ENCODE results near the gene COQ9.

The COQ9 gene

DNA sequence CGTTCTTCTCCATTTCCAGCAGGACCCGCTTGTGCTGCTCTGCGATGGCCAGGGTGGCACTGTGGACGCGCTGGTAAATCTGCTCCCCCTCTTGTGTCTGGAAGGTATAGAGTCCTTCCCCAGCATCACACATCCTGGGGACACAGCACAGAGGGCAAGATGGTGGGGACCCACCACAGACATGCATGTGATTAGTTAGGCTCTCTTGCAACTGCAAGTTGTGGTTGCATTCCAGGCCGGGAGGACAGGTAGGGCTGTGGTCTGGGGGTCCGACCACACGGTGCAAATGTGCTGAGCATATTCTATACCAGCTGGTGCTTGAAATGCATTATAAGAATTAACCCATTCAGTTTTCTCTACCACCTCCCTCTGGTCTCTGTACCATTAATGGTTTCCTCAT, 26.6 kb downstream of the COQ9 start:
- no peak for DNase-seq

DNA sequence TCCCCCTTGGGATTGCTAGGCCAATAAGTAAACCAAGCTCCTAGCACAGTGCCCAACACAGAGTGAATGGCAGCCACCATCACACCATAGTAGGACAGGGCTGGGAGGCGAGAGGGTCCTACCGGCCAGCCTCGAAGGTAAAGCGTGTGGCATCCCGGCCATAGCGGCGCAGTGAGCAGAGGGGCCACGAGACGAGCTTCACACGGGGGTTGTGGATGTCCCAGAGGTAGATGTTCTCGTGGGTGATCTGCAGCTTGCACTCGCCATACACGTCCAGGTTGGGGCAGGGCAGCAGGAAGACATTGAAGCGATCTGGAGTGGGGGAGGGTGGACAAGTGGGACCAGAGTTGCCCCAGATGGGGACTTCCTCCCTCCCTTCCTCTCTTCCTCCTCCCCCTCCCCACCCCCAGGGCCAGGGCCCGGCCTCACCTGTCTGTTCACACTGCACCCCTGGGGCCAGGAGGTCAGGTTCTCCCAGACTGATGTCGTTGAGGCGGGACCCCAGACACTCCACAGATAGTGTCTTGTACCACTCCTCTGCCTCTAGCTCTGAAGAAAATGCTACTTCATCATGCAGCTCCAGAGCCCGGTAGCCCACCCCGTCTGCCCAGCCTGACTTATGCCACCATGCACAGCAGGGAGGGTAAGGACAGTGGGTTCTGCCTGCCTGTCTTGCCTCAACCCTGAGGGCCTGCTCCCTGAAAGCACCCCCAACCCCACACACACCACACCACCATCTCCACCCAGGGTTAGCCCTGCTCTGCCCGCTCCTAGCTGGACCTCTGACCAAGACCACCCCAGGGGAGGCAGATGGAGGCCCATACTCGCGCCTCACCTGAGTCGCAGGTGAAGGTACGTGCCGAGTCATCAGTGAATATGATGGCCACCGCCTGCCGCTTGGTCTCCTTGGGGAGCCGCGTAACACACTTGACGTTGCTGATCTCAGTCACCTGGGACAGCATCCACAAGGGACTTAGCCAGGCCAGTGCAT, 27.7 kb downstream of the COQ9 start:
- no peak for DNase-seq

DNA sequence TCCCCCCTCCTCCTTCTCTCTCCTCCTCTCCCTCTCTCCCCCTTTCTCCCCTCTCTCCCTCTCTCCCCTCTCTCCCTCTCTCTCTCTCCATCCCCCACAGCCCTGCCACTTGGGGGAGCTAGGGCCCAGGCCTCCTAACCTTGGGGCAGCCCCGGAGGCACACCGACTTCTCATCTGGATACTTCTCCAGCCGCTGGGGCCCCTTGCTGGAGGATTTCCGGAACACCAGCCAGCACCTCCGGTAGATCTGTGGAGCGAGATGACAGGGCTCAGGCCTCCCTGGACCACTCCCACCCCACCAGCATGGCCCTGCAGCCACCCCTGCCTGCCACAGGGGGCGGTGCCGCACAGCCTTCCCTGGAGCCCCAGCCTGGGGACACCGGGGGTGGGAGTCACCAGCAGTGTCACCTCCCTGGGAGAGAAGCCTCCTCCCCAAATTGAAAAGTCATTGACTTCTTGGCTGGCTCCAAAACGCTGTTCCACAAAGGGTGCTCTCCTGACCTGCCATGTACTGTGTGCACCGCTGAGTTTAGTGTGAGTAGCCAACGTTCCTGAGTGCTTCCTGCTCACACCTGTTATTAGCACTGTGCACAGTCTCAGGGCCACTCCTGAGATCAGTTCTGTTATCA, 28.5 kb downstream of the COQ9 start:
- DNase-seq = no peak

DNA sequence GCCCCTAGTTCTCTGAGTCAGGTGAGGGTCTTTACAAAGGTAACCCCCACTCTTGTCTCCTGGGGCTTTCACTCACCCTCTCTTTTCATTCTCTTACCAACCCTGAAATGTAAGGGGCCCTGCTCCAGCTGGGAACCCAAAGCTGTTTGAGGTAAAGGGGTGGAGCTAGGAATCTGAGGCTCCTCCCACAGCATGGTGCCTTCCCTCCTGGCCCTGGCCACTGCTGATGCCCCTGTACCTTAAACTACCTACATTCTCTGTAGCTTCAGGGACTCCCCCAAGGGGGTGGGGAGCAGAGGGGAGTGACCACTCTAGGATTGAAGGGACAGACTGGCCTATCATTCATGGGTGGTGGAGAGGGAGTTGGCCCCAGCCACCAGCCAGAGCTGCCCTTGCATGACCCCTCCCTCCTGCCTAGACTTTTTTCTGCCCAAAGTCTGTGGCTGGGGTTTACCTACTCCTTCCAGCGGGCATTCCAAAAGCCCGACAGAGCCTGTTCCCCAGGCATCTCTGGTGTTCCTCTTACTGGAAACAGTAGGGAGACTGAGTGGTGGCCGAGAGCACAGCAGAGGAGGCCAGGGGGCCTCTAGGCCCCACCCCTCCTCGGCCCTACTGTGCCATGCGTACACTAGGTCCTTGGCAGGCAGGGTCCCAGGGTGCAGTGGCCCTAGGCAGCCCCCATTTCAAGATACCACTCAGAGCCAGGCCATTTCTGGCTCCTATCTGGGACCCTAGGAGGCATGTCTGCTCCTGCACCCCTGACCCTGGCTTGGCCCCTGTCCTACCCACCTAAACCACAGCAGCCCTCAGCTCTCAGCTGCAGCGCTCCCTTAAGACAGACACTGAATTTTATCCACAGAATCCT, 29.5 kb downstream of the COQ9 start:
- DNase-seq = no peak

DNA sequence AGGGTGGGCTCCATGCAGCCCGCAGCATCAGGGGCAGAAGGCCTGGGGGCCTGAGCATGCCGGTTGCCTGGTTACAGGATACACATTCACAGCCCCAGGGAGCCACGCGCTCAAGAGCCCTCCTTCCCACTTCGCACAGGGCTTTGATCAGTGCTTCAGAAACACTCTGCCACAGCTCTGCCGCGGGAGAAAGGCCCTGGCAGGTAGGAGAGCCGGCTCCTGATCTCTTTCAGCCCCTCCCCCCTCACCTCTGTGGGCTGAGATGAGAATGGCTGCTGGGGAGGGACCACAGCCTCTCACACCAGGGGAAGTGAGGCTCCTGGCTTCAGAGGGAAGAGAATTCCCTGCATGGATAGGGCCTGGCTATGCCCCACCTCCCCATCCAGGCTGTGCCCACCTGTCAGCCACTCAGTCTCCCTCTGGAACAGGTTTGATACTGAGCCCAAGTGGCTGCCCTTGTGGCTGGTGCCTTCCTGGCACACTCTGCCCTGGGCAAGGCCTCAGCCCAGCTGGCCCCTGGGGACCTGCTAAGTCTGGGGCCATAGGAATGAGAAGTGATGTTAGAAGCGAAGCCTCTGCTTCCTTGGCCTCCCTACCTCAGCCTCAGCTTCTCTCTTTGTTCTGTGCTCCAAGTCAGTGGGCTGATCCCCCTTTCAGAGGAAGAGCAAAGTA, 30.4 kb downstream of the COQ9 start:
- no peak for DNase-seq

DNA sequence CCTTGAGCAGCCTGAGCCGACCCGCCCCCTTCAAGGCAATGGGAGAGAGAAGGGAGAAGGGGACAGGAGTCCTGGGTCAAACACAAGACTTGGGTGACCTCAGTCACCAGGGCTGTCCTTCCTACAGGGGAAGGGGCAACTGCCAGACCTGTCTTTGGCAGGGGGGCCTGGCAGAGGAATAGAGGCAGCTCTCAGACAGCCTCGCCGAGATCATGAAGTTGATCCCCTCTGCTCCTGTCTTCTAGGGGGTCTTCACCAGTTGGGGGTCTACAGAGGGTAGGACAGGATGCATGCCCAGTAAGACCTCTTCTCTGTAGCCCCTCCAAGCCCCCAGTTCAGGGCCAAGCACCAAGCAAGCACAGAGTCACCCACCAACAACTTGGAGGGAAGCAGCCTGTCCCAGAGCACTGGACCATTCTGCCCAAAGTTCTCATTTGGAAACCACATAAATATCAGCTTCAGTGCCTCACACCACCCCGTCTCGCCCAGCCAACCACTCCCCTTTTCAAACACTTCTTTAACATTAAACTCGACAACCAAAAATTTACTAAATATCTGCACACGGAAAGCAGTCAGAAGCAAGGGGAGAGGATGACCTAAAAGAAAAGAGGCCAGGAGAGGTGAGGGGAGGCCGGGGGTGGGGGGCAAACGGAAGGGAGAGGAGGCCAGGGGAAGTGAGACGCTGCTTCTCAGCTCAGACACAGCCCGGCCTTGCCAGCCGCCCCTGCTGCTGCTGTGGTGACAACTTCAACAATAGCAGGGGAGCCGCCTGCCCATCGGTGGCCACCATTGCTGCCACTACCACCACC, 31.3 kb downstream of the COQ9 start:
- DNase-seq = no peak

DNA sequence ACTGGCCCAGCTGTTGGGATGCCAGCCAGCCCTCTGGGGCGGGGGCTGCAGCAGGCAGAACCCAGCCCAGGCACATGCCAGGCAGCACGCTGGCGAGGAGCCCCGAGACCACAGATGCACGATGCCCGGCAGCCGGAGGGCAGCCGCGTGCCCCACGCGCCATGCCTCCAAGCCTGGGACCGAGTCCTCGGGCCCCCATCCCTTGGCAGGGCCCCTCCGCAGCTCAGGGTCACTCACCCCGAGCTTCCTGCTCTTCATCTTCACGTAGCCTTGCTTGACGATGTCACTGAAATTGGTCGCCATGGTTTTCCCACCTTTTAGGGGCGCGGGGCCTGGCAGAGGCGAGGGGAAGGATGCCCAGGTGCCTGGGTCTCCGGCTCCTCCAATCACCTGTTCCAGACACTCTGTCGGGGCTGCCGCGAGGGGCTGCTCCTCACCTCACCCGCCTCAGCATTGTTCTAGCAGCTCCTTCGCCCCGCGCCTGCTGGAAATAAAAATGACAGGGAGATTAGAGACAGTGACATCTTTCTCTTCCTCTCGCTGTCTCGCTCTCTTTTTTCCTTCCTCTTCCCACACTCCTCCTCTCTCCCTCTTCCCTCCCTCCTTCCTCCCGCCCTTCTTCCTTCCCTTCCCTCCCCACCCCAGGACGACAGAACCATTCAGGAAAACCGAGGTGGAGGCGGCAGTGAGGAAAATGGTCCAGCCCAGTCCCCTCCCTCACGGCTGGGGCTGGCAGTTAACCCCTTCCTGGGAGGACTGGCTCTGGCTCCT, 32.1 kb downstream of the COQ9 start:
- DNase-seq = no peak

DNA sequence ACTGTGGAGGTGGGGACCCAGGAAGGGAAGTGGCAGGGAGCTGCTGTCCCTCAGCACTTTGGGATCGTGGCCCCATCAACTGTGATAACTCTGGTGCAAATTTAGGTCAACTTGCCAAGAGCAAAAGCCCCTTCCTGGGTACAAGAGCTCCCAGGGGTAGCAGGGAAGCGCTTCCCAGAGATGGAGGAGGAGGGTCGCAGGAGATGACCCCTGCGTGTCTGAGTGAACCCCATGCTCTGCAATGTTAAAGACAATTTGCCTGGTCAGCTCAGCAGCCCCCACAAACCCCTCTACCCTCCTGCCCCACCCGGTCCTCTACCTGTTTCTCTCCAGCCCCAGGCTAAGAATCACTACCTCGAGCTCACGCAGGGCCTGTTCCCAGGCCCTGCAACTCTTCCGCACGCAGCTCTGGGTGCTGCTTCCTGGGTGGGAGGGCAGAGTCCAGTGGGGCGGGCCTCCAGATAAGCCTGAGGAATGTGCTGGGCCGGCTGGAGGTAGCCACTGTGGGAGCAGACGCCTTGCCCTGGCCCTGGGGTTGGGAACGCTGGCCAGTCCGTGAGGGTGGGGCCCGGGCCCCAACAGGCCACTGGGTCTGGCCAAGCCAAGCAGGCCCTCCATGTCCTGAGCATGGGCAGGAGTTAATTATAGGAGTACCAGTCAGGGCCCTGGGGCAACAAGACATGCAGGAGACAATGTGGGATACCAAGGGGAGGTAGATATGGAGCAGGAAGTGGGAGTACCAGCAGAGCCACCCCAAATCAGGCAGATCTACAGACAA, 32.9 kb downstream of the COQ9 start:
- no peak for DNase-seq

DNA sequence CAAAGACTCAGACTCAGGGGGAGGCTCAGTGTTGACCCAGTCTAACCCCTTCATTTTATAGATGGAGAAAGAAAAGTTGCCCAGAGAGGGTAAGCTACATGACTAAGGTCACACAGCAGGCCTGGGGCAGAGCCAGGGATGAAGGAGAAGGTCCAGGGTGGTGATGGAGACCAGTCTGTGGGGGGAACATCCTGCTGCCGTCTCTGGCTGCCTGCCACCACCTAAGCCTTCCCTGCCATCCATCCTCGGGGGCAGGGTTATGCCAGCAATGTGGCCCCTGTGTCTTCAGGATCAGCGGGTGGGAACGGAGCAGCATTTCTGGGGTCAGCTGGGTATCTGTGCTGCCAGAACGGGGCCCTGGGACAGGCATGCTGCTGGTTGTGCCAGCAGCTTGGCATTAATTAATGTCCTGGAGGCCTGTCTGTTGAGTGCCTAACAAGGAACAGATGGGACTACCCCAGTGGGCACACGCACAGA, 33.5 kb downstream of the COQ9 start:
- no peak for DNase-seq

DNA sequence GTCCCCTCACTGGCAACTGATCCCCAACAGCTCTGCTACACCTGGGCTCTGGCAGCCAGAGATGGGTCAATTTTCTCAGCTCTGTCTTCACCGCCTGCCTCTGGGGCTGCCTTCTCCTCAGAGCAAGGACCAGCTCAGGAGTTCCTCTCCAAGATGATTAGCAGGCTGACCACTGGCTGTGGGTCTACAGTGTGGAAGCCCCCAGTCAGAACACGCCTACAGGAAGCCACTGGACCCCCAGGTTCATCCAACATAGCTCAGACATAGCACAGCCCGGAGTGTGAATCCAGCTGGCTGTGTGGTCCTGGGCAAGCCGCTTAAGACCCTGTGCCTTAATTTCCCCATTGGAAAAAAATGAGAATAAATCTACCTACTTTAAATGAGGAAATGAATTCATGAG, 34.1 kb downstream of the COQ9 start:
- DNase-seq = no peak

DNA sequence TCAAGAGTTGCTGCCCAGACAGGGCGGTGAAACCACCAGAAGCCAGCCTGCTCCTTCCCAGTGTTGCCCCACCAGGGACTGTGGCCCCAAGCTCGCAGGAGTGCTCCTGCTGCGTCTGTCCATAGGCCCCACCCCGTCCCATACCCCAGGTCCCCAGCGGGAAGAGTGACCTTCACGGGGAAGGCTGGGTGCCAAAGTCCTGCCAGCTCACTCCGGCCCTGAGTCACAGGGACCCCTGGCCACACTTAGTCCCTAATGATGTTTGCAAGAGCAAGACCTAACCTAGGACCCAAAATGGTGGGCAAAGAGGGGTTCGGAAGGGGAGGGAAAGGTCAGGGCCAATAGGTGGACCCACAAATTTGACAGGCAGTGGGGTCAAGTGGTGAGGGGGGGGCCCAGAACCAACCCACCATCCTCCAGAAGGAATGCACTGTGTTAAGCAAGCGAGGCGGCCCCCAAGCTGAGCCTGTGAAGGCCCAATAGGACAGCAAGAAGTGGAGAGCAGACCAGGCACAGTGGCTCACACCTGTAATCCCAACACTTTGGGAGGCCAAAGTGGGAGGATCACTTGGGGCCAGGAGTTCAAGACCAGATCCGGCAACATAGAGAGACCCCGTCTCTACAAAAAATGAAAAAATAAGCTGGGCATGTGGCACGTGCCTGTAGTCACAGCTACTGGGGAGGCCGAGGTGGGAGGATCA, 35.7 kb downstream of the COQ9 start:
- DNase-seq = no peak

DNA sequence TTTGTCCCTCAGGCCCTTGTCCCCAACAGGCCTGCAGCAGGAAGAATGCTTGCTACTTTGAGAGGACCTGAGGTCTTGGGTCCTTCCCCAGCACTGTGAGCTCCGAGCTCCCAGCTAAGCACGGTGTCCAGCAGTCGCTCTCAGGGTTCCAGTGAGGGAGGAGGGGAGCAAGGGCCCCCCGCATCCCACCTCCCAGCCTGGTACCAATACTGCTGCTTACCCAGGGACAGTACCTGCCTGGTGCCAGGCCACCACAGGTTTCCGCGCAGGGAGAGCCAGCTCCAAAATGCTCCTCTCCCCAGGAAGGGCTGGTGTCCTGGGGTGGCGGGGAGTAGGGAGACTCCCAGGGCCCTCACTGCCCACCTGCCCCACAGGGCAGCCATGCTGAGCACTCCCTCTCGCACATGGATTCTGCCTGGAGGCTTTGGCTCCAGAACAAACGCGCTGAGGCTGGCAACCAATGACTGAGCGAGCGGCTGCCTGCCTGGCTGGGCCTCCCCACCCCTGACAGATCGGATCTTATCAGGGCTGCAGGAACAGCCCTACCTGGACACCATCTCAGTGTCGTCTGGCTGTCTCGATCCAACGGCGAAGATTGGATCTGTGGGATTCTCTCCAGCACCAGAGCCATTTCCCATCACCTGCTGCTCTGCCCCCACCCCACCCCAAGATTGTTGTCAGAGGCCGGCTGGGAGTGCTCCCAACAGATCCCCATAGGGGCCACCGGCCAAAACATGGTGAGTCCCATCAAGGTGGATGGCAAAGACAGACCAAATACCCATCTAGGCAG, 36.6 kb downstream of the COQ9 start:
- no peak for DNase-seq

DNA sequence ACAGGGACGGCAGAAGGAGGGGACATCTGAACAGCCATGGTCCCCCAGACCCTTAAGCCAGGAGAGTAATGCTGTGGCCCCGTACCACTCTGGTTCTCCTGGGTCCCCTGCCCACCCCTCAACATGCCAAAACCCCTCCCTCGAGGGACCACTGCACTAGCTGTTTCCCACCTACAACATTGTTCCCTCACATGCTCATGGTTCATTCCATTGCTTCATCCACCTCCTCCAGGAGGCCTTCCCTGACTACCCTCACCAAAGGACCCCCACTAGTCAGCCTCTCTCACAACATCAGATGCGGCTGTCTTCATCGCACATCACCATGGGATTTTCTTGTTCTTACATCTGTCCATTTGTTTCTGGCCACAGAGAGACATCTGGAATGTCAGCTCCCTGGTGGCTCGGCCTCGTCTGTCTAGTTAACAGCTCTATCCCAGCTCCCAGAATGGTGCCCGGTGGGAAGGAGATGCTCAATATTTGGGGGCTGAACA, 37.3 kb downstream of the COQ9 start:
- DNase-seq = no peak

DNA sequence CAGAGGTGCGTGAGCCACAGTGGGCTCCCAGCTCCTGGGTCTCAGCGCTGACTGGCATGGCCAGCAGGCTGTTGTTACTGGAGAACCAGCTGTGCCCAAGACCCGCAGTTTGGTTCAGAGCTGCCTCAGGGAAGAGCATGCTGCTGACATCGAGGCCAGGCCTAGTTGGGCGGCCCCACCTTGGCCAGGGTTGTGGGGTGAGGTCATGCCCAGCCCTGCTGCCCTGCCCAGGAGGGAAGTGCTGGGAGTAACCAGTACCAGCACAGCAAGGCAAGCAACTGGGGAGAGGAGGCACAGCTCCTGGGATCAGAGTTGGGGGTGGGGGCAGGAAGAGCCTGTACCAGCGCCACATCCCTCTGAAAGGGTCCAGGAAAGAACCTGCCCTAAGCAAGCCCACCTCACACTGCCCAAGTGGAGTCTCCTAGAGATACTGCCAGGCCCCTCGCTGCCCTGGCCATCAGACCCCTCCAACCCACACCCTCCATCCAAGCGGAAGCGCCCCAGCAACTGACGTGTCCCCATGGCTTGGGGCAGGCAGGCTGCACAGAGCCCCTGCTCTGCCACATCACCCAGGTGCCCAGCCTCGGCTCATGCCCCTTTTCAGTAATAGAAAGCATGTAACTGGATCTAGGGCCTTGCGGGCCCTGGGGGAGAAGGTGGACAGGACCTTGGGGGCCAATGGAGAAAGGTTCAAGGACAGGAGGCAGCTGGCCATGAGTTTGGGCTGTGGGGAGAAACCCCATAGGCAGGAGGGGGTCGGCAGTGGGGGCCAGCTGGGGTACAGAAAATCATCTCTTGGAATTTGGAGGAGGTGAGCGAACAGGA, 38.0 kb downstream of the COQ9 start:
- DNase-seq = no peak

DNA sequence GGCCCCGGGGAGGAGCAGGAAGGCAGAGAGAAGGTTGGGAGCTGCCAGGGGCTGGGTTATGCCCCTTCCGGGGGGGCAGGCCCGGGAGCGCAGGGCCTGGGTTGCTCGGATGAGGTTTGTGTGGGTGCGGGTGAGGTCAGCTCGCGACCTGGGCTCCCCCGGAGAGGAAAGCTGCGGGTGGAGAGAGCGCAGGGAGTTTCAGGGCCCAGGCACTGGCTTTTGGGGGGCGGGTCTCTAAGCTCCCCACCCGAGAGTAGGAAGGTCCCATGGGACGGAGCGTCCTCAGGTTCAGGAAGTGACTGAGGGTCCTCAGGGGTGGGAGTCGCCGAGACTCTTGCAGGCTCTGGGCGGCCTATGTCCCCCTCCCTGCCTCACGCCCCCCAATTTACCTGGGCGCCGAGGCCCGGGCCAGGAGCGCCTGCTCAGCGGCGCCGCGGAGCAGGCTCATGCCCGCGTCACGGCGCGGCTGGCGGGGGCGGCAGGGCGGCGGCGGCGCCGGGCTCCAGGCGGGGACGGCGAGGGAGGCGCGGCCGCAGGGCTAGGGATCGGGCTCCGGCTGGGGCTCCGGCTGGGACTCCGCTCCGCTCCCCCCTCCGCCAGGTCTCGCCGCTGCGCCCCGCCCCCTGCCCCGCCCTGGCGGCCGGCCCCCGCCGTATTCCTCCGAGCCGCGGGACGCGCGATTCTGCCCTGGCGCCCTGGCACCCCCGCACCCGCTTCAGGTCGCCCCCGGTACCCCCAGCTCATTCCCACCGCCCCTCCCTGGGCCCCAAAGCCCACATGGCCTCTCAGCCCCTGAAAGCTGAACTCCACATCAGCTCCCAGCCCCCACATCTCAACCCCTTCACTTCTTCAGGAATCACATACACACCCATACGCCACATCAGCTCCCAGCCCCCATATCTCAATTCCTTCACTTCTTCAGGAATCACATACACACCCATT, 38.9 kb downstream of the COQ9 start, which contains the start of gene DOK4:
Gene DOK4, minus strand, starts transcription at position 578 of the 942 bp plus-strand sequence. CDS start 6,986 bp downstream, outside the sequence.
- DNase-seq = peak; percentile 34

Measured in NK-92 treated with Interleukin-12 subunit alpha and Interleukin-12 subunit beta, amount 100 ng/mL, for 24 hours (cell line).